HepG2 (cell line): ENCODE data around the gene CORT. TPM values are rescaled to one million over a fixed set of nuclear protein-coding genes. Genes with fewer than 3 reads are reported as not detected.

Source experiments
- E2F1 ChIP-seq: sonication (generic); formaldehyde crosslinking; IDR thresholded peaks from 2 replicates; pipeline ENCODE4 v1.5.0; 2020; ENCODE audit warnings: missing genetic modification reagents
- MYPOP ChIP-seq: sonication (generic); formaldehyde crosslinking; IDR thresholded peaks from 2 replicates; pipeline ENCODE4 v1.8.1; 2023; ENCODE audit warnings: mild to moderate bottlenecking, moderate library complexity, missing genetic modification reagents
- NFAT5 ChIP-seq: sonication (generic); formaldehyde crosslinking; IDR thresholded peaks from 2 replicates; pipeline ENCODE4 v1.4.0; 2020; ENCODE audit warnings: missing genetic modification reagents
- RXRB ChIP-seq: IDR thresholded peaks from 2 replicates; pipeline ENCODE4 v1.6.1; 2016; ENCODE audit warnings: borderline replicate concordance, missing genetic modification reagents, missing compliant biosample characterization
- SIX4 ChIP-seq: sonication (generic); formaldehyde crosslinking; IDR thresholded peaks from 2 replicates; pipeline ENCODE4 v1.4.0; 2020; ENCODE audit warnings: missing genetic modification reagents
- ZNF232 ChIP-seq: sonication (generic); formaldehyde crosslinking; IDR thresholded peaks from 2 replicates; pipeline ENCODE4 v1.4.0; 2020; ENCODE audit warnings: missing genetic modification reagents, borderline replicate concordance
- ZNF710 ChIP-seq: sonication (generic); formaldehyde crosslinking; IDR thresholded peaks from 2 replicates; pipeline ENCODE4 v1.5.0; 2020; ENCODE audit warnings: mild to moderate bottlenecking, missing genetic modification reagents, borderline replicate concordance
- polyA plus RNA-seq, 8 experiments: library from polyadenylated mRNA; depleted of rRNA in 3 of 8; stranded (reverse) in 7 of 8; unstranded in 1 of 8; fragments of >200 nt; fragmentation: Illumina TruSeq in 4 of 8; extraction: Trizol in 4 of 8; gene quantifications; 2 replicates each; pipeline versions ENCODE4 v1.2.1 to v1.2.3, GENCODE V29; 2011 to 2016; ENCODE audit warnings: low read depth in 4 of 8, missing spikeins in 1 of 8, mixed read lengths in 1 of 8; ENCODE audit not compliant: insufficient read depth in 1 of 8
- total RNA-seq, 5 experiments: library from RNA; depleted of rRNA; stranded (reverse); fragments of >200 nt; fragmentation: Illumina TruSeq; extraction: Trizol; gene quantifications; 2 replicates each; pipeline ENCODE4 v1.2.3, GENCODE V29; 2016; ENCODE audit warnings: low read depth in 1 of 5
- TF ChIP-seq, protein P1 (sequence below): sonication (generic); formaldehyde crosslinking; IDR thresholded peaks from 2 replicates; pipeline ENCODE4 v1.8.0; 2022; ENCODE audit warnings: mild to moderate bottlenecking, missing genetic modification reagents
- TF ChIP-seq, protein P2 (sequence below): sonication (generic); formaldehyde crosslinking; IDR thresholded peaks from 2 replicates; pipeline ENCODE4 v1.4.0; 2020; ENCODE audit warnings: mild to moderate bottlenecking, low read depth, missing genetic modification reagents
- TF ChIP-seq, protein P3 (sequence below): sonication (generic); formaldehyde crosslinking; IDR thresholded peaks from 2 replicates; pipeline ENCODE4 v1.8.1; 2023; ENCODE audit warnings: mild to moderate bottlenecking, missing genetic modification reagents

CORT gene
- total and polyA plus RNA-seq, 2 of the 13 experiments (the other 11 are each of a cell fraction or from before 2014, with no cell fraction given) = 0.11 to 0.62 TPM

DNA sequence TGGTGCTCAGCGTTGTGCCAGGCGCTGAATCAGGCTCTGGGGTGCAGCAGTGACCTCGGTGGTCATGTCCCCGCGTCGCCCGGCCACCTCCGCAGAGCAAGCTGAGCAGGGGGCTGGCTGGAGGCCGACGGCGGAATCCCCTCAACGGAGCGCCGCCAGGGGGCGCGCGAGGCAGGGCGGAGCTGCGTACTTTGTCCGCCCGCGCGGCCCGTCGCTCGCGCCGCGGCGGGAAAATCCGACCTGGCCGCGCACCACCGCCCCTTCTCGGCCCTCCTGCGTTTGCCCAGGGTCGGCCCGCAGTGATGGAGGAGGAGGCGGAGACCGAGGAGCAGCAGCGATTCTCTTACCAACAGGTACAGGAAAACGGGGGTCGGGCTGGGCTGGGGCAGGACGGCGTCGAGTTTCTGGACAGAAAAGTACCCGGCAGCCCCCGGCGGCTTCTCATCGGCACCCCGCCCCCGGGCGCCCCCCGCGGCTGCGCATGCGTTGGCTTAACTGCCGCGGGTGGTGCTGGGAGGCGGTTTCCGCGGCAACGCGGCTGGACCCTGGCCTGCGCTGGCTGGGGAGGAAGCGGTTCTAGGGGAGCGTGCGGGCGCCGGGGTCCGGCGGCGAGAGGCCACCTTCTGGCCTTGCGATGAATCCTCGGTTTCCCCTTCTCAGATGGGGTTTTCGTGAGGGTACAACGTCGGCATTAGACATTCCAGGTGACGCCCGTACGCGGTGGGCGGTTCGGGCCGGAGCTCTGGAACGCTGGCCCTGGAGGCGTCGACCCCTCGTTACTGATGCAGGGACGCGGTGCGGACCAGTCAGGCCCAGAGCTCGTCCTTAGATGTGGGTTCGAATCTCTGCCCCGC is 19.4 kb upstream of the CORT start, which contains the start of gene CENPS (continued):
- peak; percentile 78 for TF ChIP-seq ZNF710
- peak; percentile 76 for TF ChIP-seq NFAT5 (CRISPR knock-in tag)
- TF ChIP-seq ZNF232 (CRISPR knock-in tag) = peak; percentile 76; the same call in 1 of the 2 replicates
- TF ChIP-seq SIX4 (CRISPR knock-in tag) = no peak
- TF ChIP-seq RXRB = peak; percentile 27; the same call in 1 of the 2 replicates
- TF ChIP-seq, protein P1, sequence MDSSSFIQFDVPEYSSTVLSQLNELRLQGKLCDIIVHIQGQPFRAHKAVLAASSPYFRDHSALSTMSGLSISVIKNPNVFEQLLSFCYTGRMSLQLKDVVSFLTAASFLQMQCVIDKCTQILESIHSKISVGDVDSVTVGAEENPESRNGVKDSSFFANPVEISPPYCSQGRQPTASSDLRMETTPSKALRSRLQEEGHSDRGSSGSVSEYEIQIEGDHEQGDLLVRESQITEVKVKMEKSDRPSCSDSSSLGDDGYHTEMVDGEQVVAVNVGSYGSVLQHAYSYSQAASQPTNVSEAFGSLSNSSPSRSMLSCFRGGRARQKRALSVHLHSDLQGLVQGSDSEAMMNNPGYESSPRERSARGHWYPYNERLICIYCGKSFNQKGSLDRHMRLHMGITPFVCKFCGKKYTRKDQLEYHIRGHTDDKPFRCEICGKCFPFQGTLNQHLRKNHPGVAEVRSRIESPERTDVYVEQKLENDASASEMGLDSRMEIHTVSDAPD = peak; percentile 76; the same call in 1 of the 2 replicates
- TF ChIP-seq, protein P2, sequence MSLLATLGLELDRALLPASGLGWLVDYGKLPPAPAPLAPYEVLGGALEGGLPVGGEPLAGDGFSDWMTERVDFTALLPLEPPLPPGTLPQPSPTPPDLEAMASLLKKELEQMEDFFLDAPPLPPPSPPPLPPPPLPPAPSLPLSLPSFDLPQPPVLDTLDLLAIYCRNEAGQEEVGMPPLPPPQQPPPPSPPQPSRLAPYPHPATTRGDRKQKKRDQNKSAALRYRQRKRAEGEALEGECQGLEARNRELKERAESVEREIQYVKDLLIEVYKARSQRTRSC (CRISPR knock-in tag) = no peak
- TF ChIP-seq, protein P3, sequence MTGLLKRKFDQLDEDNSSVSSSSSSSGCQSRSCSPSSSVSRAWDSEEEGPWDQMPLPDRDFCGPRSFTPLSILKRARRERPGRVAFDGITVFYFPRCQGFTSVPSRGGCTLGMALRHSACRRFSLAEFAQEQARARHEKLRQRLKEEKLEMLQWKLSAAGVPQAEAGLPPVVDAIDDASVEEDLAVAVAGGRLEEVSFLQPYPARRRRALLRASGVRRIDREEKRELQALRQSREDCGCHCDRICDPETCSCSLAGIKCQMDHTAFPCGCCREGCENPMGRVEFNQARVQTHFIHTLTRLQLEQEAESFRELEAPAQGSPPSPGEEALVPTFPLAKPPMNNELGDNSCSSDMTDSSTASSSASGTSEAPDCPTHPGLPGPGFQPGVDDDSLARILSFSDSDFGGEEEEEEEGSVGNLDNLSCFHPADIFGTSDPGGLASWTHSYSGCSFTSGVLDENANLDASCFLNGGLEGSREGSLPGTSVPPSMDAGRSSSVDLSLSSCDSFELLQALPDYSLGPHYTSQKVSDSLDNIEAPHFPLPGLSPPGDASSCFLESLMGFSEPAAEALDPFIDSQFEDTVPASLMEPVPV = peak; percentile 99
- TF ChIP-seq MYPOP (CRISPR knock-in tag) = peak; percentile 92; the same call in 1 of the 2 replicates
- peak; percentile 96 for TF ChIP-seq E2F1 (CRISPR knock-in tag)
